Measurements from ENCODE around the gene CHST15. TPM values are rescaled to one million over a fixed set of nuclear protein-coding genes. Genes with fewer than 3 reads are reported as not detected.

Gene CHST15
- total and polyA plus RNA-seq, 2 of the 8 experiments (the other 6 are each of a cell fraction or from before 2014, with no cell fraction given): 8.8 to 9.1 TPM

DNA sequence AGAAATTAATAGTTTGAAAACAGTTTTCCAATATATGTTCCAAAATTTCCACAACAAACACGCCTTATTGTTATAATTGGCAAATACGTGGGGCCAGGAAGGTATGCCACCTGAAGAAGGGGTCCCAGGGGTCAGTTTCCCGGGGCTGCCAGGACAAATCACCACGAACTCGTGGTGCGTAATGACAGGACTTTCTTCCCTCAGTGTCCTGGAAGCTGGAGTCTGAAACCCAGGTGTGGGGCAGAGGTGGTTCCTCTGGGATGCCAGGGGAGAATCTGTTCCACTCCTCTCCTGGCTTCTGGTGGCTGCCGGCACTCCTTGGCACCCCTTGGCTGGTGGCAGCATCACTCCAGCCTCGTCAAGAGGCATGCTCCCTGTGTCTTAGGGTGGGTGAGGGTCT, 56.7 kb downstream of the CHST15 start:
- Histone ChIP-seq H3K23ac (ENCODE audit: insufficient read length) (no peak overlapping the region), H3K4ac (replicated peaks; ENCODE audit: insufficient read length, low read depth, low read length) (no peak overlapping the region), H3K4me2 (ENCODE audit: insufficient read depth in 1 of 2, low read depth in 2 of 2, low read length in 2 of 2) (no peak overlapping the region), H2AFZ (ENCODE audit: low read length) (no peak overlapping the region), H3K79me2 (ENCODE audit: control insufficient read depth in 1 of 2, insufficient read depth in 2 of 2, low read length in 2 of 2) (no peaks in the 10 kb centered on the region), H4K91ac (replicated peaks; ENCODE audit: insufficient read length, low read length) (no peak overlapping the region), H2BK15ac (ENCODE audit: low read length) (no peak overlapping the region), H2BK12ac (ENCODE audit: low read depth, low read length) (no peak overlapping the region), H3K79me1 (ENCODE audit: low read depth, low read length) (no peaks in the 10 kb centered on the region), H4K5ac (ENCODE audit: insufficient read length, low read depth, low read length) (no peak overlapping the region), H2BK5ac (ENCODE audit: low read depth, low read length) (no peak overlapping the region), H3K4me3 (ENCODE audit: extremely low read depth in 1 of 4, insufficient read depth in 2 of 4, low read depth in 3 of 4, low read length in 4 of 4) (no peak overlapping the region), H3K36me3 (ENCODE audit: control insufficient read depth in 2 of 4, insufficient read depth in 4 of 4, low read length in 3 of 4) (no peaks in the 10 kb centered on the region), H3K9me3 (ENCODE audit: insufficient read depth in 2 of 2, low read depth in 1 of 2, low read length in 1 of 2) (no peaks in the 10 kb centered on the region), H3K14ac (ENCODE audit: insufficient read length) (no peak overlapping the region), H4K8ac (ENCODE audit: extremely low read depth, insufficient read depth, low read length) (no peak overlapping the region), H2BK120ac (replicated peaks; ENCODE audit: low read depth, low read length) (no peak overlapping the region), H3K56ac (replicated peaks; ENCODE audit: insufficient read length, low read depth, low read length) (no peak overlapping the region), H2BK20ac (ENCODE audit: low read length) (no peak overlapping the region), H3K27me3 (replicated peaks in 1 of 4; ENCODE audit: control insufficient read depth in 3 of 4, extremely low read depth in 1 of 4, insufficient read depth in 3 of 4, low read length in 3 of 4) (no peaks in the 10 kb centered on the region), H3K9ac (replicated peaks in 1 of 4; ENCODE audit: extremely low read depth in 1 of 4, low read depth in 3 of 4, low read length in 3 of 4) (no peak overlapping the region), H4K20me1 (replicated peaks in 1 of 2; ENCODE audit: control insufficient read depth in 1 of 2, insufficient read depth in 2 of 2, low read length in 2 of 2) (no peaks in the 10 kb centered on the region), H3K18ac (ENCODE audit: extremely low read depth, low read length) (no peak overlapping the region), H3K23me2 (ENCODE audit: low read depth, low read length) (no peaks in the 10 kb centered on the region), H3K27ac (ENCODE audit: low read depth, low read length) (no peak overlapping the region), H3K4me1 (replicated peaks in 1 of 4; ENCODE audit: control insufficient read depth in 3 of 4, insufficient read depth in 4 of 4, low read length in 3 of 4) (peaks cover 4 to 19% (median 12%) of the 10 kb centered on the region in 4 experiments), H2AK5ac (ENCODE audit: low read depth, low read length) (no peak overlapping the region)
- TF ChIP-seq SUZ12 (IDR thresholded peaks at IDR 0.05; ENCODE audit: low read length) (no peak), POLR2A (IDR thresholded peaks at IDR 0.05; ENCODE audit: control extremely low read depth in 1 of 2, low read depth in 2 of 2, low read length in 2 of 2) (no peak), CHD1 (IDR thresholded peaks at IDR 0.05; ENCODE audit: low read depth, low read length) (no peak)
- ChIA-PET CTCF (ENCODE audit: partially characterized antibody) (interaction anchor here (1.2 to 1.4 kb wide), 3 partner anchors 17 to 91 kb away, joined by 3 to 5 read pairs (median 5); no protein-coding TSS in a partner anchor), POLR2A (ENCODE audit: partially characterized antibody) (no interaction called here)
- FAIRE-seq: no peak
- WGBS, 2 experiments (ENCODE audit: extremely low coverage in 1 of 2, insufficient coverage in 1 of 2, insufficient read length in 1 of 2, insufficient replicate concordance in 2 of 2, low coverage in 1 of 2, low lambda C conversion rate in 2 of 2, missing lambda C conversion rate in 1 of 2): 92% methylated on average over 8 of the region's 8 CpGs; no CpG with 5 or more reads in 1 of the 2 experiments
- no peak for DNase-seq (ENCODE audit: low read depth in 1 of 2, low spot score in 2 of 2)
